SU-DHL-6 (cell line): ENCODE results near the gene RFLNA.

Experiments
- EZH2phosphoT487 ChIP-seq: fragments of 200-600 bp; sonication (generic), shearing (Covaris generic); conservative IDR thresholded peaks from 2 replicates; pipeline ENCODE4 v1.6.1; 2018; ENCODE audit warnings: mild to moderate bottlenecking, antibody characterized with exemption, low read length, moderate library complexity, mixed read lengths
- TF ChIP-seq, protein P1 (sequence below): fragments of 200-600 bp; sonication (generic); IDR thresholded peaks from one replicate; pipeline ENCODE4 v1.5.1; 2017; ENCODE audit warnings: antibody characterized with exemption, mild to moderate bottlenecking, low read length, moderate library complexity; ENCODE audit not compliant: insufficient read depth, poor library complexity, severe bottlenecking

DNA sequence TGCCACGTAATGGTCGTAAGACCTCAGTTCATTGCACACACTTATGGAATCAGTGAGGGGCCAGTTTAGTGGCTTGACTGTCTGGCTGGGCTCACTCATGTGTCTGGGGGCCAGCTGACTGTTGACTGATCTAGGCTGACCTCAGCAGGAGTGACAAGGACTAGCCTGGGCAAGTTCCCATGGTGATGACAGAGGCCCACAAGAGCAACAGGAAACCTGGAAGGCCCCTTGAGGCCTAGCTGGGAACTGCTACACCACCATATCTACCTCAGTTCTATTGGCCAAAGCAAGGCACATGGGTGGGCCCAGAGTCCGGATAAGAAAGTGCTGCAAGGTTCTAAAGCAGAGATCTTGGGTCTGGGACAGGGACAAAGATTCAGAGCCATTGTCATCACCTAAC, 21.3 kb upstream of the RFLNA start:
- TF ChIP-seq, protein P1, sequence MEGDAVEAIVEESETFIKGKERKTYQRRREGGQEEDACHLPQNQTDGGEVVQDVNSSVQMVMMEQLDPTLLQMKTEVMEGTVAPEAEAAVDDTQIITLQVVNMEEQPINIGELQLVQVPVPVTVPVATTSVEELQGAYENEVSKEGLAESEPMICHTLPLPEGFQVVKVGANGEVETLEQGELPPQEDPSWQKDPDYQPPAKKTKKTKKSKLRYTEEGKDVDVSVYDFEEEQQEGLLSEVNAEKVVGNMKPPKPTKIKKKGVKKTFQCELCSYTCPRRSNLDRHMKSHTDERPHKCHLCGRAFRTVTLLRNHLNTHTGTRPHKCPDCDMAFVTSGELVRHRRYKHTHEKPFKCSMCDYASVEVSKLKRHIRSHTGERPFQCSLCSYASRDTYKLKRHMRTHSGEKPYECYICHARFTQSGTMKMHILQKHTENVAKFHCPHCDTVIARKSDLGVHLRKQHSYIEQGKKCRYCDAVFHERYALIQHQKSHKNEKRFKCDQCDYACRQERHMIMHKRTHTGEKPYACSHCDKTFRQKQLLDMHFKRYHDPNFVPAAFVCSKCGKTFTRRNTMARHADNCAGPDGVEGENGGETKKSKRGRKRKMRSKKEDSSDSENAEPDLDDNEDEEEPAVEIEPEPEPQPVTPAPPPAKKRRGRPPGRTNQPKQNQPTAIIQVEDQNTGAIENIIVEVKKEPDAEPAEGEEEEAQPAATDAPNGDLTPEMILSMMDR: no peak
- no peak for TF ChIP-seq EZH2phosphoT487
